Skeletal muscle tissue (tissue), 4 donors: ENCODE data around the gene IL16. TPM values are rescaled to one million over a fixed set of nuclear protein-coding genes. Genes with fewer than 3 reads are reported as not detected.
"Not testable (repeated sequence)": the region's sequence is repeated elsewhere in the genome, so short reads cannot be mapped to it uniquely, and the experiment has no call there.

Source experiments
- H3K27ac ChIP-seq: one replicate; pipeline ENCODE4 v1.7.0; 2013; ENCODE audit warnings: mild to moderate bottlenecking, low read depth, low read length, inconsistent platforms
- H3K27me3 ChIP-seq, 3 donors: one replicate each; pipeline ENCODE4 v1.7.0; 2013; ENCODE audit warnings: low read length in 3 of 3; ENCODE audit not compliant: control insufficient read depth in 3 of 3, insufficient read depth in 3 of 3
- H3K36me3 ChIP-seq, 3 donors: one replicate each; pipeline ENCODE4 v1.7.0; 2013; ENCODE audit warnings: low read length in 3 of 3; ENCODE audit not compliant: control insufficient read depth in 3 of 3, insufficient read depth in 3 of 3
- H3K4me1 ChIP-seq, 3 donors: one replicate each; pipeline ENCODE4 v1.7.0; 2013; ENCODE audit warnings: low read length in 3 of 3, mild to moderate bottlenecking in 3 of 3; ENCODE audit not compliant: control insufficient read depth in 3 of 3, insufficient read depth in 3 of 3
- H3K4me3 ChIP-seq, 3 donors: one replicate each; pipeline ENCODE4 v1.7.0; 2013; ENCODE audit warnings: low read length in 3 of 3
- H3K9ac ChIP-seq, 3 donors: one replicate each; pipeline ENCODE4 v1.7.0; 2013; ENCODE audit warnings: low read length in 3 of 3, mild to moderate bottlenecking in 3 of 3, moderate library complexity in 2 of 3, low read depth in 1 of 3
- H3K9me3 ChIP-seq, 3 donors: one replicate each; pipeline ENCODE4 v1.7.0; 2013; ENCODE audit warnings: low read length in 3 of 3; ENCODE audit not compliant: control insufficient read depth in 3 of 3
- total RNA-seq: library from RNA; depleted of rRNA; stranded (reverse); fragments of >200 nt; gene quantifications from one replicate; pipeline ENCODE4 v1.2.3, GENCODE V29; 2014
- donor health status: Osteomylitis.

The IL16 gene
- total RNA-seq, 1 donor from 2014 or later: 4.7 TPM

GRCh38 chr15:81327516-81327915 lies 130.8 kb downstream of the IL16 start:
- Histone ChIP-seq H3K4me1 (peaks cover 0 to 14% (median 9%) of the 10 kb centered on the region in 3 donors), H3K36me3 (no peaks in the 10 kb centered on the region), H3K9me3 (no peaks in the 10 kb centered on the region), H3K27me3 (no peaks in the 10 kb centered on the region), H3K9ac (no peak overlapping the region), H3K27ac (no peak overlapping the region), H3K4me3 (no peak overlapping the region)

GRCh38 chr15:81329446-81329845 lies 132.8 kb downstream of the IL16 start:
- H3K27ac ChIP-seq: no peak overlapping the region
- no peak overlapping the region for H3K9ac ChIP-seq
- no peaks in the 10 kb centered on the region for H3K36me3 ChIP-seq
- H3K27me3 ChIP-seq: no peaks in the 10 kb centered on the region
- H3K4me1 ChIP-seq: peaks cover 0 to 3% (median 2%) of the 10 kb centered on the region in 3 donors
- H3K9me3 ChIP-seq: no peaks in the 10 kb centered on the region
- H3K4me3 ChIP-seq: no peak overlapping the region

- Histone ChIP-seq H3K27ac (no peak overlapping the region), H3K9ac (no peak overlapping the region), H3K4me3 (no peak overlapping the region), H3K27me3 (no peaks in the 10 kb centered on the region), H3K36me3 (no peaks in the 10 kb centered on the region), H3K4me1 (no peaks in the 10 kb centered on the region), H3K9me3 (no peaks in the 10 kb centered on the region)
Measured at GRCh38 chr15:81330366-81331090, 133.8 kb downstream of the IL16 start.

- H3K4me3 ChIP-seq: not testable (repeated sequence)
Measured at GRCh38 chr15:81331141-81331540, 134.5 kb downstream of the IL16 start.

GRCh38 chr15:81331600-81331999 lies 134.9 kb downstream of the IL16 start:
- H3K36me3 ChIP-seq: no peaks in the 10 kb centered on the region
- H3K27ac ChIP-seq: no peak overlapping the region
- H3K4me3 ChIP-seq: no peak overlapping the region
- H3K9ac ChIP-seq: no peak overlapping the region
- no peaks in the 10 kb centered on the region for H3K9me3 ChIP-seq
- no peaks in the 10 kb centered on the region for H3K4me1 ChIP-seq
- no peaks in the 10 kb centered on the region for H3K27me3 ChIP-seq

More at GRCh38 chr15:81331141-81331540, 134.5 kb downstream of the IL16 start:
- not testable (repeated sequence) for H3K36me3 ChIP-seq, H3K9ac ChIP-seq, H3K27me3 ChIP-seq, H3K27ac ChIP-seq, H3K4me1 ChIP-seq, H3K9me3 ChIP-seq

- H3K4me3 ChIP-seq: no peak overlapping the region
- H3K9me3 ChIP-seq: no peaks in the 10 kb centered on the region
- no peak overlapping the region for H3K27ac ChIP-seq
- no peaks in the 10 kb centered on the region for H3K27me3 ChIP-seq
- no peaks in the 10 kb centered on the region for H3K36me3 ChIP-seq
- peaks cover 2 to 4% (median 3%) of the 10 kb centered on the region in 3 donors for H3K4me1 ChIP-seq
- no peak overlapping the region for H3K9ac ChIP-seq
Measured at GRCh38 chr15:81332326-81332725, 135.6 kb downstream of the IL16 start.

GRCh38 chr15:81333363-81333762 lies 136.7 kb downstream of the IL16 start:
- H3K9me3 ChIP-seq: no peaks in the 10 kb centered on the region

GRCh38 chr15:81334768-81335435 lies 138.2 kb downstream of the IL16 start:
- no peak overlapping the region for H3K9ac ChIP-seq
- H3K9me3 ChIP-seq: no peaks in the 10 kb centered on the region
- H3K27ac ChIP-seq: no peak overlapping the region
- peaks cover 0 to 7% (median 0%) of the 10 kb centered on the region in 3 donors for H3K27me3 ChIP-seq
- no peak overlapping the region for H3K4me3 ChIP-seq
- peaks cover 5 to 12% (median 8%) of the 10 kb centered on the region in 3 donors for H3K4me1 ChIP-seq
- no peaks in the 10 kb centered on the region for H3K36me3 ChIP-seq

More at GRCh38 chr15:81333363-81333762, 136.7 kb downstream of the IL16 start:
- Histone ChIP-seq H3K4me3 (no peak overlapping the region), H3K9ac (no peak overlapping the region), H3K4me1 (peaks cover 5 to 12% (median 8%) of the 10 kb centered on the region in 3 donors), H3K27ac (no peak overlapping the region), H3K27me3 (peaks cover 0 to 2% (median 0%) of the 10 kb centered on the region in 3 donors), H3K36me3 (no peaks in the 10 kb centered on the region)

- Histone ChIP-seq H3K4me3 (no peak overlapping the region), H3K9me3 (no peaks in the 10 kb centered on the region), H3K9ac (no peak overlapping the region), H3K4me1 (peaks cover 5 to 12% (median 8%) of the 10 kb centered on the region in 3 donors), H3K27ac (no peak overlapping the region), H3K36me3 (no peaks in the 10 kb centered on the region), H3K27me3 (peaks cover 0 to 8% (median 0%) of the 10 kb centered on the region in 3 donors)
Measured at GRCh38 chr15:81335631-81336030, 139.0 kb downstream of the IL16 start.

GRCh38 chr15:81336568-81336967 lies 139.9 kb downstream of the IL16 start:
- no peak overlapping the region for H3K9ac ChIP-seq
- H3K27me3 ChIP-seq: peaks cover 0 to 8% (median 3%) of the 10 kb centered on the region in 3 donors
- no peak overlapping the region for H3K27ac ChIP-seq
- no peaks in the 10 kb centered on the region for H3K9me3 ChIP-seq
- no peak overlapping the region for H3K4me3 ChIP-seq
- peaks cover 5 to 12% (median 8%) of the 10 kb centered on the region in 3 donors for H3K4me1 ChIP-seq
- H3K36me3 ChIP-seq: no peaks in the 10 kb centered on the region
